ENCODE results near the gene DPM3.
"Not testable (repeated sequence)": the region's sequence is repeated elsewhere in the genome, so short reads cannot be mapped to it uniquely, and the experiment has no call there.

Gene DPM3

GRCh38 chr1:155174324-155175280 lies 34.3 kb upstream of the DPM3 start:
- FAIRE-seq: no peak

- FAIRE-seq: no peak
These were observed 33.4 kb upstream of the DPM3 start, which contains the start of gene TRIM46 for GRCh38 chr1:155173478-155174323. Gene TRIM46 (plus strand): TSS chr1:155173849. CDS start chr1:155173967, 118 bp downstream.

GRCh38 chr1:155172732-155173477 lies 32.6 kb upstream of the DPM3 start, which contains the start of gene KRTCAP2:
Gene KRTCAP2 (minus strand): TSS chr1:155173304. CDS start chr1:155173224, 80 bp downstream.
- FAIRE-seq: peak; percentile 85

GRCh38 chr1:155171836-155172731 lies 31.8 kb upstream of the DPM3 start:
- no peak for FAIRE-seq

GRCh38 chr1:155170806-155171205 lies 30.5 kb upstream of the DPM3 start:
- no peak for FAIRE-seq

GRCh38 chr1:155170101-155170785 lies 29.9 kb upstream of the DPM3 start:
- FAIRE-seq: no peak

GRCh38 chr1:155169541-155169940 lies 29.2 kb upstream of the DPM3 start:
- no peak for FAIRE-seq

GRCh38 chr1:155168456-155169210 lies 28.3 kb upstream of the DPM3 start:
- no peak for FAIRE-seq

GRCh38 chr1:155168105-155168445 lies 27.7 kb upstream of the DPM3 start:
- FAIRE-seq: not testable (repeated sequence)

GRCh38 chr1:155167166-155168104 lies 27.1 kb upstream of the DPM3 start:
- peak; percentile 91 for FAIRE-seq

- no peak for FAIRE-seq
These were observed 26.3 kb upstream of the DPM3 start for GRCh38 chr1:155166471-155167165.

- no peak for FAIRE-seq
These were observed 25.7 kb upstream of the DPM3 start for GRCh38 chr1:155166051-155166470.

GRCh38 chr1:155164625-155165024 lies 24.3 kb upstream of the DPM3 start:
- not testable (repeated sequence) for FAIRE-seq

- FAIRE-seq: not testable (repeated sequence)
These were observed 23.5 kb upstream of the DPM3 start for GRCh38 chr1:155163785-155164184.

GRCh38 chr1:155162631-155163030 lies 22.3 kb upstream of the DPM3 start:
- not testable (repeated sequence) for FAIRE-seq

GRCh38 chr1:155160128-155160527 lies 19.8 kb upstream of the DPM3 start:
- FAIRE-seq: no peak

- no peak for FAIRE-seq
These were observed 18.7 kb upstream of the DPM3 start for GRCh38 chr1:155158991-155159390.

GRCh38 chr1:155155996-155156643 lies 15.8 kb upstream of the DPM3 start:
- not testable (repeated sequence) for FAIRE-seq
